CD14-positive monocyte (primary cell): ENCODE measurements around the gene CALD1. TPM values are rescaled to one million over a fixed set of nuclear protein-coding genes. Genes with fewer than 3 reads are reported as not detected.

Experiments
- DNase-seq, 3 donors: peaks; one replicate each; pipeline ENCODE4 v3.0.0-alpha.2; 2011 to 2022
- H2AFZ ChIP-seq: 2 replicates; pipeline ENCODE4 v1.6.0; 2012; ENCODE audit warnings: mild to moderate bottlenecking, low read depth, low read length, inconsistent platforms; ENCODE audit not compliant: insufficient read depth, poor library complexity, severe bottlenecking
- H3K27ac ChIP-seq, 2 donors: 1 replicate in 1 of 2; 2 replicates in 1 of 2; pipeline ENCODE4 v1.5.1; 2012 to 2013; ENCODE audit warnings: low read length in 2 of 2, control low read depth in 1 of 2, inconsistent platforms in 1 of 2, low read depth in 1 of 2, mild to moderate bottlenecking in 1 of 2
- H3K27me3 ChIP-seq, 2 donors: one replicate each; pipeline versions ENCODE4 v1.6.0 to v1.6.1; 2011 to 2013; ENCODE audit warnings: low read length in 2 of 2; ENCODE audit not compliant: control insufficient read depth in 2 of 2, insufficient read depth in 2 of 2
- H3K36me3 ChIP-seq, 2 donors: replicated peaks in 1 of 2; 1 replicate in 1 of 2; 2 replicates in 1 of 2; pipeline versions ENCODE4 v1.5.1 to v1.6.1; 2012 to 2013; ENCODE audit warnings: low read length in 2 of 2, control low read depth in 1 of 2, inconsistent platforms in 1 of 2, mild to moderate bottlenecking in 1 of 2; ENCODE audit not compliant: insufficient read depth in 2 of 2, control insufficient read depth in 1 of 2
- H3K4me1 ChIP-seq, 2 donors: 1 replicate in 1 of 2; 2 replicates in 1 of 2; pipeline versions ENCODE4 v1.5.1 to v1.6.1; 2012 to 2013; ENCODE audit warnings: low read length in 2 of 2, control low read depth in 1 of 2, inconsistent platforms in 1 of 2, mild to moderate bottlenecking in 1 of 2, moderate library complexity in 1 of 2; ENCODE audit not compliant: insufficient read depth in 2 of 2, control insufficient read depth in 1 of 2
- H3K4me2 ChIP-seq: replicated peaks from 2 replicates; pipeline ENCODE3; 2012; ENCODE audit warnings: low read length, moderate library complexity, mild to moderate bottlenecking; ENCODE audit not compliant: poor library complexity, severe bottlenecking; ENCODE audit errors: extremely low read depth
- H3K4me3 ChIP-seq, 3 experiments: fragments of 200-600 bp in 1 of 3; sonication (generic) in 1 of 3; replicated peaks in 1 of 3; 1 replicate in 2 of 3; 2 replicates in 1 of 3; pipeline ENCODE4 v1.5.1; 2011 to 2013; ENCODE audit warnings: low read length in 3 of 3, mild to moderate bottlenecking in 3 of 3, control low read depth in 2 of 3, low read depth in 2 of 3, inconsistent platforms in 1 of 3, moderate library complexity in 1 of 3
- H3K79me2 ChIP-seq: 2 replicates; pipeline ENCODE4 v1.6.0; 2012; ENCODE audit warnings: mild to moderate bottlenecking, control low read depth, inconsistent platforms, low read length, moderate library complexity; ENCODE audit not compliant: insufficient read depth
- H3K9ac ChIP-seq: 2 replicates; pipeline ENCODE4 v1.6.0; 2017; ENCODE audit warnings: low read length, mild to moderate bottlenecking; ENCODE audit not compliant: insufficient read depth, poor library complexity, severe bottlenecking
- H3K9me3 ChIP-seq, 2 donors: replicated peaks in 1 of 2; 1 replicate in 1 of 2; 2 replicates in 1 of 2; pipeline versions ENCODE4 v1.5.1 to v1.6.1; 2012 to 2013; ENCODE audit warnings: low read length in 2 of 2, control low read depth in 1 of 2; ENCODE audit not compliant: control insufficient read depth in 1 of 2, insufficient read depth in 1 of 2
- H4K20me1 ChIP-seq: 2 replicates; pipeline ENCODE4 v1.6.0; 2012; ENCODE audit warnings: mild to moderate bottlenecking, low read length, control low read depth, moderate library complexity; ENCODE audit not compliant: insufficient read depth
- H3K27ac Mint-ChIP-seq, 7 donors: one replicate each; pipeline ENCODE4 v1.8.0; 2020; ENCODE audit warnings: mild to moderate bottlenecking in 7 of 7, mixed read lengths in 7 of 7, moderate library complexity in 6 of 7, inconsistent platforms in 2 of 7
- H3K27me3 Mint-ChIP-seq, 3 donors: one replicate each; pipeline ENCODE4 v1.8.0; 2021 to 2022; ENCODE audit warnings: low read depth in 3 of 3, mild to moderate bottlenecking in 3 of 3, mixed read lengths in 3 of 3, moderate library complexity in 3 of 3, inconsistent platforms in 1 of 3
- H3K36me3 Mint-ChIP-seq, 2 donors: one replicate each; pipeline ENCODE4 v1.8.0; 2020; ENCODE audit warnings: mixed read lengths in 2 of 2, inconsistent platforms in 1 of 2, mild to moderate bottlenecking in 1 of 2
- H3K4me1 Mint-ChIP-seq: one replicate; pipeline ENCODE4 v1.8.0; 2020; ENCODE audit warnings: mild to moderate bottlenecking, mixed read lengths
- H3K4me3 Mint-ChIP-seq, 2 donors: one replicate each; pipeline ENCODE4 v1.8.0; 2020; ENCODE audit warnings: mild to moderate bottlenecking in 2 of 2, mixed read lengths in 2 of 2, moderate library complexity in 1 of 2
- H3K9me3 Mint-ChIP-seq, 7 donors: one replicate each; pipeline ENCODE4 v1.8.0; 2020 to 2022; ENCODE audit warnings: mixed read lengths in 7 of 7, mild to moderate bottlenecking in 6 of 7, moderate library complexity in 6 of 7, inconsistent platforms in 2 of 7
- CTCF ChIP-seq: fragments of 200-600 bp; IDR thresholded peaks from one replicate; pipeline ENCODE4 v1.8.0; 2022; ENCODE audit warnings: antibody characterized with exemption, mild to moderate bottlenecking
- WGBS: methylation state at CpG from one replicate; pipeline ENCODE4 v1.1.5; 2013; ENCODE audit warnings: missing lambda C conversion rate; ENCODE audit not compliant: insufficient coverage; 5-methylcytosine and 5-hydroxymethylcytosine counted together
- intact Hi-C, 2 donors: fragments of 100-400 bp; cut with micrococcal nuclease; formaldehyde crosslinking; loops; one replicate each; pipeline versions ENCODE4 v1.15.0 to v1.15.1; 2023
- polyA plus RNA-seq, 3 donors: library from polyadenylated mRNA; depleted of rRNA in 1 of 3; unstranded in 2 of 3; stranded (reverse) in 1 of 3; fragments of 300-500 nt in 2 of 3; fragments of >200 nt in 1 of 3; fragmentation: Illumina TruSeq in 2 of 3; gene quantifications; 1 replicate in 2 of 3; 2 replicates in 1 of 3; pipeline ENCODE4 v1.2.3, GENCODE V29; 2012 to 2021

CALD1 gene
- polyA plus RNA-seq, 3 donors: 0.18 TPM; not detected in 2

GRCh38 chr7:134910968-134911367 is 131.5 kb downstream of the CALD1 start:
- H3K4me2 ChIP-seq: no peak overlapping the region
- H3K9me3 ChIP-seq: no peaks in the 10 kb centered on the region
- H3K27ac Mint-ChIP-seq: no peak overlapping the region
- no peak for DNase-seq
- no peaks in the 10 kb centered on the region for H3K27me3 ChIP-seq
- peaks cover 1 to 6% (median 2%) of the 10 kb centered on the region in 3 donors for H3K27me3 Mint-ChIP-seq
- intact Hi-C loops: no loop called here
- H3K4me1 ChIP-seq: no peaks in the 10 kb centered on the region
- no peak overlapping the region for H2AFZ ChIP-seq
- H3K4me3 Mint-ChIP-seq: no peak overlapping the region
- H4K20me1 ChIP-seq: no peaks in the 10 kb centered on the region
- peaks cover 2% of the 10 kb centered on the region for H3K4me1 Mint-ChIP-seq
- no peaks in the 10 kb centered on the region for H3K36me3 Mint-ChIP-seq
- no peak overlapping the region for H3K27ac ChIP-seq
- no peak for TF ChIP-seq CTCF
- no peak overlapping the region for H3K4me3 ChIP-seq
- no peak overlapping the region for H3K9ac ChIP-seq
- no peaks in the 10 kb centered on the region for H3K36me3 ChIP-seq
- H3K79me2 ChIP-seq: no peaks in the 10 kb centered on the region
- no CpG with 5 or more reads among the region's 4 CpGs for WGBS
- no peaks in the 10 kb centered on the region for H3K9me3 Mint-ChIP-seq

DNA sequence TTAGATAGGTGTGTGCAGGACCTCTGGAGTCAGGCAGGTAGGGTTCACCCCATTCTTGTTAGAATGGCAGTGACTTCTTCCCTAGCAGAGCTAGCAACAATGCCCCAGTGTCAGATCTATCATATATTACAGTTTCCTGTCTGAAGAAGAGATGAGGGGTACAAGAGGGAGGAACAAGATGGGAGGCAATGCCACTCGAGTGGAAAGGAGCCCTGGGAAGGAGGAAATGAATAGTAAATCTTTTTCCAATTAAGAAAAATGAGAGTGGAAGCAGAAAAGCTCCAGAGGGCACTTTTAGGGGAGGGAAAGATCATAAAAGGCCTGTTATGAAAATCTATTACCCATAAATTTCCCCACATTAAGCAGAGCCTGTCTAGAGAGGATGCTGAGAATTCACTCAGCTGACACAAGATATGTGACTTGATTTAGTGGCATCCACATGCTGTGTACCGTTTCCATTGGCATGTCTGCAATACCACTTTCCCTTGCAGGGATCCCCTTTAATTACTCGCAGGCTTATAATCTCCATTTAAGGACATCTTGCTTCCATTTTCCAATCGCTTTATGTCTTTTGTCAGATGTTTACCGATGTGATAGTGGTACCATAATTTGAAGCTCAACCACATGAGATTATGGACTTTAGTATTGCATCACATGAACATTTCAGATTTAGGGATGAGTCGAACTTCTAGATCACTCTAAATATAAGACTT is 136.9 kb downstream of the CALD1 start:
- Histone ChIP-seq H4K20me1 (no peaks in the 10 kb centered on the region), H3K79me2 (no peaks in the 10 kb centered on the region), H2AFZ (no peak overlapping the region), H3K27ac (no peak overlapping the region), H3K9me3 (no peaks in the 10 kb centered on the region), H3K27me3 (no peaks in the 10 kb centered on the region), H3K4me3 (no peak overlapping the region), H3K36me3 (no peaks in the 10 kb centered on the region), H3K4me2 (no peak overlapping the region), H3K4me1 (no peaks in the 10 kb centered on the region), H3K9ac (no peak overlapping the region)
- Mint-ChIP-seq H3K36me3 (no peaks in the 10 kb centered on the region), H3K4me3 (no peak overlapping the region), H3K27ac (no peak overlapping the region), H3K9me3 (peaks cover 0 to 2% (median 0%) of the 10 kb centered on the region in 7 donors), H3K27me3 (peaks cover 0 to 6% (median 2%) of the 10 kb centered on the region in 3 donors), H3K4me1 (no peaks in the 10 kb centered on the region)
- no peak for DNase-seq
- no peak for TF ChIP-seq CTCF
- intact Hi-C loops: no loop called here
- 80% methylated on average over 1 of the region's 6 CpGs for WGBS
